ENCODE measurements around the gene AQP2. TPM values are rescaled to one million over a fixed set of nuclear protein-coding genes. Genes with fewer than 3 reads are reported as not detected.

AQP2 gene
- total and polyA plus RNA-seq, 2 of the 13 experiments (the other 11 are each of a cell fraction or from before 2014, with no cell fraction given) = not detected

DNA sequence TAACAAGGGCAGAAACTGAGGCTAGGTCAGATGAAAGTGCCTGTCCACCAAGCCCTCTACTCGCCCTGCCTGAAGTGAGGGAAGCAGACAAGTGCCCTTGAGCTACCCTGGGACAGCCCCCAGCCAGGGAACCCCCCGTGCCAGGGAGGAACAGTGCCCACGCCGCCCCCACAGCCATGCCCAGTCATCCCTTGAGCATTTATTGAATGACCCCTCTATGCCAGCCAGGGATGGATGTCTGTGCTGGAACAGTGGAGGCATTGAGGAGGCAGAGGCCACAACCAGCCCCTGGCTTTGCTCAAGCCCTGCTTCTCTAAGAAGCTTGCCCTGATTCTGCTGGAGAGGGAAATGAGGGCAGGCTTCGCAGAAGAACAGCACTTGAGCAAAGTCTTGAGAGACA lies 18.5 kb downstream of the AQP2 start:
- H3K4me2 ChIP-seq (ENCODE audit: low read depth, low read length) = no peak overlapping the region
- H3K79me2 ChIP-seq (ENCODE audit: insufficient read depth, low read length) = no peaks in the 10 kb centered on the region
- H3K9ac ChIP-seq (ENCODE audit: insufficient read depth, low read depth, low read length) = no peak overlapping the region
- intact Hi-C loops (cut with micrococcal nuclease; ENCODE audit: unreplicated experiment) (no loop called here), in situ Hi-C loops (cut with HindIII; ENCODE audit: extremely low pct_ligation_motif_present, low pct_unique_long_range_greater_than_20kb) (no loop called here)
- peaks cover 6 to 65% of the 10 kb centered on the region in 2 experiments for H3K27me3 ChIP-seq (ENCODE audit: control insufficient read depth in 1 of 2, insufficient read depth in 2 of 2, low read length in 2 of 2)
- ChIA-PET CTCF (ENCODE audit: low intra/inter-chr PET ratio, low total read pairs) (interaction anchor here (3.5 to 3.9 kb wide), 2 partner anchors 88 to 101 kb away, joined by 43 to 65 read pairs; partner anchors contain the start of gene ASIC1), POLR2A (interaction anchor here (3.0 kb wide), 1 partner anchor 11 kb away, joined by 24 read pairs; no protein-coding TSS in a partner anchor)
- no peak for FAIRE-seq
- BruUV-seq (replicated peaks) = no TSS peak
- no peak for ATAC-seq
- no peaks in the 10 kb centered on the region for H3K36me3 ChIP-seq (replicated peaks in 1 of 2; ENCODE audit: control insufficient read depth in 1 of 2, insufficient read depth in 2 of 2, low read length in 2 of 2)
- 88% methylated on average over 1 of the region's 5 CpGs for WGBS (ENCODE audit: low lambda C conversion rate)
- H3K4me3 ChIP-seq (replicated peaks in 1 of 3; ENCODE audit: insufficient read depth in 1 of 3, low read depth in 2 of 3, low read length in 3 of 3) = no peak overlapping the region
- H3K4me1 ChIP-seq (ENCODE audit: insufficient read depth, low read length) = peaks cover 56% of the 10 kb centered on the region
- DNase-seq (ENCODE audit: low spot score) = no peak
- H2AFZ ChIP-seq (ENCODE audit: low read length) = no peak overlapping the region
- H3K27ac ChIP-seq (ENCODE audit: extremely low read length, insufficient read depth, low read length) = no peak overlapping the region
- H3K9me3 ChIP-seq (ENCODE audit: low read length) = no peaks in the 10 kb centered on the region
- no peaks in the 10 kb centered on the region for H4K20me1 ChIP-seq (ENCODE audit: insufficient read depth, low read length)
- TF ChIP-seq CBFB (CRISPR knock-in tag; IDR thresholded peaks at IDR 0.05) (no peak), MAZ (IDR thresholded peaks at IDR 0.05; ENCODE audit: borderline replicate concordance, low read depth, low read length) (no peak), MAZ (CRISPR knock-in tag; IDR thresholded peaks at IDR 0.05; ENCODE audit: low read depth) (no peak), HOXA3 (CRISPR knock-in tag; IDR thresholded peaks at IDR 0.05) (no peak), ZC3H4 (CRISPR knock-in tag; IDR thresholded peaks at IDR 0.05; ENCODE audit: borderline replicate concordance) (no peak), RBM22 (optimal IDR thresholded peaks at IDR 0.05; ENCODE audit: low read length) (no peak), TRIM24 (CRISPR knock-in tag; IDR thresholded peaks at IDR 0.05) (no peak), WIZ (CRISPR knock-in tag; IDR thresholded peaks at IDR 0.05) (no peak), DNMT3B (CRISPR knock-in tag; conservative IDR thresholded peaks at IDR 0.05) (no peak)
- TF ChIP-seq, protein P1, sequence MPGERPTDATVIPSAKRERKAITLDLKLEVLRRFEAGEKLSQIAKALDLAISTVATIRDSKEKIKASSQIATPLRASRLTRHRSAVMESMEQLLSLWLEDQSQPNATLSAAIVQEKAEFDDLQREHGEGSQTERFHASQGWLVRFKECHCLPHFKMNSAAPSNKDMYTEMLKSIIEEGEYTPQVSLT (CRISPR knock-in tag; IDR thresholded peaks at IDR 0.05; ENCODE audit: borderline replicate concordance, low read depth) = no peak
- TF ChIP-seq, protein P2, sequence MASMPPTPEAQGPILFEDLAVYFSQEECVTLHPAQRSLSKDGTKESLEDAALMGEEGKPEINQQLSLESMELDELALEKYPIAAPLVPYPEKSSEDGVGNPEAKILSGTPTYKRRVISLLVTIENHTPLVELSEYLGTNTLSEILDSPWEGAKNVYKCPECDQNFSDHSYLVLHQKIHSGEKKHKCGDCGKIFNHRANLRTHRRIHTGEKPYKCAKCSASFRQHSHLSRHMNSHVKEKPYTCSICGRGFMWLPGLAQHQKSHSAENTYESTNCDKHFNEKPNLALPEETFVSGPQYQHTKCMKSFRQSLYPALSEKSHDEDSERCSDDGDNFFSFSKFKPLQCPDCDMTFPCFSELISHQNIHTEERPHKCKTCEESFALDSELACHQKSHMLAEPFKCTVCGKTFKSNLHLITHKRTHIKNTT (CRISPR knock-in tag; IDR thresholded peaks at IDR 0.05) = no peak
- TF ChIP-seq, protein P3, sequence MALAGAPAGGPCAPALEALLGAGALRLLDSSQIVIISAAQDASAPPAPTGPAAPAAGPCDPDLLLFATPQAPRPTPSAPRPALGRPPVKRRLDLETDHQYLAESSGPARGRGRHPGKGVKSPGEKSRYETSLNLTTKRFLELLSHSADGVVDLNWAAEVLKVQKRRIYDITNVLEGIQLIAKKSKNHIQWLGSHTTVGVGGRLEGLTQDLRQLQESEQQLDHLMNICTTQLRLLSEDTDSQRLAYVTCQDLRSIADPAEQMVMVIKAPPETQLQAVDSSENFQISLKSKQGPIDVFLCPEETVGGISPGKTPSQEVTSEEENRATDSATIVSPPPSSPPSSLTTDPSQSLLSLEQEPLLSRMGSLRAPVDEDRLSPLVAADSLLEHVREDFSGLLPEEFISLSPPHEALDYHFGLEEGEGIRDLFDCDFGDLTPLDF (CRISPR knock-in tag; IDR thresholded peaks at IDR 0.05) = no peak
- TF ChIP-seq, protein P4, sequence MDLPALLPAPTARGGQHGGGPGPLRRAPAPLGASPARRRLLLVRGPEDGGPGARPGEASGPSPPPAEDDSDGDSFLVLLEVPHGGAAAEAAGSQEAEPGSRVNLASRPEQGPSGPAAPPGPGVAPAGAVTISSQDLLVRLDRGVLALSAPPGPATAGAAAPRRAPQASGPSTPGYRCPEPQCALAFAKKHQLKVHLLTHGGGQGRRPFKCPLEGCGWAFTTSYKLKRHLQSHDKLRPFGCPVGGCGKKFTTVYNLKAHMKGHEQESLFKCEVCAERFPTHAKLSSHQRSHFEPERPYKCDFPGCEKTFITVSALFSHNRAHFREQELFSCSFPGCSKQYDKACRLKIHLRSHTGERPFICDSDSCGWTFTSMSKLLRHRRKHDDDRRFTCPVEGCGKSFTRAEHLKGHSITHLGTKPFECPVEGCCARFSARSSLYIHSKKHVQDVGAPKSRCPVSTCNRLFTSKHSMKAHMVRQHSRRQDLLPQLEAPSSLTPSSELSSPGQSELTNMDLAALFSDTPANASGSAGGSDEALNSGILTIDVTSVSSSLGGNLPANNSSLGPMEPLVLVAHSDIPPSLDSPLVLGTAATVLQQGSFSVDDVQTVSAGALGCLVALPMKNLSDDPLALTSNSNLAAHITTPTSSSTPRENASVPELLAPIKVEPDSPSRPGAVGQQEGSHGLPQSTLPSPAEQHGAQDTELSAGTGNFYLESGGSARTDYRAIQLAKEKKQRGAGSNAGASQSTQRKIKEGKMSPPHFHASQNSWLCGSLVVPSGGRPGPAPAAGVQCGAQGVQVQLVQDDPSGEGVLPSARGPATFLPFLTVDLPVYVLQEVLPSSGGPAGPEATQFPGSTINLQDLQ (CRISPR knock-in tag; IDR thresholded peaks at IDR 0.05) = no peak
- TF ChIP-seq, protein P5, sequence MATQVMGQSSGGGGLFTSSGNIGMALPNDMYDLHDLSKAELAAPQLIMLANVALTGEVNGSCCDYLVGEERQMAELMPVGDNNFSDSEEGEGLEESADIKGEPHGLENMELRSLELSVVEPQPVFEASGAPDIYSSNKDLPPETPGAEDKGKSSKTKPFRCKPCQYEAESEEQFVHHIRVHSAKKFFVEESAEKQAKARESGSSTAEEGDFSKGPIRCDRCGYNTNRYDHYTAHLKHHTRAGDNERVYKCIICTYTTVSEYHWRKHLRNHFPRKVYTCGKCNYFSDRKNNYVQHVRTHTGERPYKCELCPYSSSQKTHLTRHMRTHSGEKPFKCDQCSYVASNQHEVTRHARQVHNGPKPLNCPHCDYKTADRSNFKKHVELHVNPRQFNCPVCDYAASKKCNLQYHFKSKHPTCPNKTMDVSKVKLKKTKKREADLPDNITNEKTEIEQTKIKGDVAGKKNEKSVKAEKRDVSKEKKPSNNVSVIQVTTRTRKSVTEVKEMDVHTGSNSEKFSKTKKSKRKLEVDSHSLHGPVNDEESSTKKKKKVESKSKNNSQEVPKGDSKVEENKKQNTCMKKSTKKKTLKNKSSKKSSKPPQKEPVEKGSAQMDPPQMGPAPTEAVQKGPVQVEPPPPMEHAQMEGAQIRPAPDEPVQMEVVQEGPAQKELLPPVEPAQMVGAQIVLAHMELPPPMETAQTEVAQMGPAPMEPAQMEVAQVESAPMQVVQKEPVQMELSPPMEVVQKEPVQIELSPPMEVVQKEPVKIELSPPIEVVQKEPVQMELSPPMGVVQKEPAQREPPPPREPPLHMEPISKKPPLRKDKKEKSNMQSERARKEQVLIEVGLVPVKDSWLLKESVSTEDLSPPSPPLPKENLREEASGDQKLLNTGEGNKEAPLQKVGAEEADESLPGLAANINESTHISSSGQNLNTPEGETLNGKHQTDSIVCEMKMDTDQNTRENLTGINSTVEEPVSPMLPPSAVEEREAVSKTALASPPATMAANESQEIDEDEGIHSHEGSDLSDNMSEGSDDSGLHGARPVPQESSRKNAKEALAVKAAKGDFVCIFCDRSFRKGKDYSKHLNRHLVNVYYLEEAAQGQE (IDR thresholded peaks at IDR 0.05; ENCODE audit: borderline replicate concordance in 1 of 2, low read depth in 1 of 2, low read length in 2 of 2) = no peak
- TF ChIP-seq, protein P6, sequence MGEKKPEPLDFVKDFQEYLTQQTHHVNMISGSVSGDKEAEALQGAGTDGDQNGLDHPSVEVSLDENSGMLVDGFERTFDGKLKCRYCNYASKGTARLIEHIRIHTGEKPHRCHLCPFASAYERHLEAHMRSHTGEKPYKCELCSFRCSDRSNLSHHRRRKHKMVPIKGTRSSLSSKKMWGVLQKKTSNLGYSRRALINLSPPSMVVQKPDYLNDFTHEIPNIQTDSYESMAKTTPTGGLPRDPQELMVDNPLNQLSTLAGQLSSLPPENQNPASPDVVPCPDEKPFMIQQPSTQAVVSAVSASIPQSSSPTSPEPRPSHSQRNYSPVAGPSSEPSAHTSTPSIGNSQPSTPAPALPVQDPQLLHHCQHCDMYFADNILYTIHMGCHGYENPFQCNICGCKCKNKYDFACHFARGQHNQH (CRISPR knock-in tag; IDR thresholded peaks at IDR 0.05) = no peak

All from HepG2 (cell line).